ENCODE results near the gene CNTNAP2. TPM values are rescaled to one million over a fixed set of nuclear protein-coding genes. Genes with fewer than 3 reads are reported as not detected.
A peak's percentile ranks its signal among the peaks of the same experiment; 100 is the strongest.

CNTNAP2 gene
- total and polyA plus RNA-seq, 2 of the 13 experiments (the other 11 are each of a cell fraction or from before 2014, with no cell fraction given), result 0.40 to 0.42 TPM

- TF ChIP-seq TEAD2 (CRISPR knock-in tag; IDR thresholded peaks at IDR 0.05) (no peak), ZNF790 (CRISPR knock-in tag; IDR thresholded peaks at IDR 0.05; ENCODE audit: borderline replicate concordance) (no peak), NAIF1 (CRISPR knock-in tag; IDR thresholded peaks at IDR 0.05; ENCODE audit: borderline replicate concordance) (no peak), ZSCAN12 (CRISPR knock-in tag; IDR thresholded peaks at IDR 0.05) (no peak), ZBTB33 (CRISPR knock-in tag; IDR thresholded peaks at IDR 0.05) (peak; percentile 46; the same call in 1 of the 2 replicates), HNF4A (CRISPR knock-in tag; IDR thresholded peaks at IDR 0.05) (no peak)
- TF ChIP-seq, protein P1, sequence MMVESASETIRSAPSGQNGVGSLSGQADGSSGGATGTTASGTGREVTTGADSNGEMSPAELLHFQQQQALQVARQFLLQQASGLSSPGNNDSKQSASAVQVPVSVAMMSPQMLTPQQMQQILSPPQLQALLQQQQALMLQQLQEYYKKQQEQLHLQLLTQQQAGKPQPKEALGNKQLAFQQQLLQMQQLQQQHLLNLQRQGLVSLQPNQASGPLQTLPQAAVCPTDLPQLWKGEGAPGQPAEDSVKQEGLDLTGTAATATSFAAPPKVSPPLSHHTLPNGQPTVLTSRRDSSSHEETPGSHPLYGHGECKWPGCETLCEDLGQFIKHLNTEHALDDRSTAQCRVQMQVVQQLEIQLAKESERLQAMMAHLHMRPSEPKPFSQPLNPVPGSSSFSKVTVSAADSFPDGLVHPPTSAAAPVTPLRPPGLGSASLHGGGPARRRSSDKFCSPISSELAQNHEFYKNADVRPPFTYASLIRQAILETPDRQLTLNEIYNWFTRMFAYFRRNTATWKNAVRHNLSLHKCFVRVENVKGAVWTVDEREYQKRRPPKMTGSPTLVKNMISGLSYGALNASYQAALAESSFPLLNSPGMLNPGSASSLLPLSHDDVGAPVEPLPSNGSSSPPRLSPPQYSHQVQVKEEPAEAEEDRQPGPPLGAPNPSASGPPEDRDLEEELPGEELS (CRISPR knock-in tag; IDR thresholded peaks at IDR 0.05), result no peak
- TF ChIP-seq, protein P2, sequence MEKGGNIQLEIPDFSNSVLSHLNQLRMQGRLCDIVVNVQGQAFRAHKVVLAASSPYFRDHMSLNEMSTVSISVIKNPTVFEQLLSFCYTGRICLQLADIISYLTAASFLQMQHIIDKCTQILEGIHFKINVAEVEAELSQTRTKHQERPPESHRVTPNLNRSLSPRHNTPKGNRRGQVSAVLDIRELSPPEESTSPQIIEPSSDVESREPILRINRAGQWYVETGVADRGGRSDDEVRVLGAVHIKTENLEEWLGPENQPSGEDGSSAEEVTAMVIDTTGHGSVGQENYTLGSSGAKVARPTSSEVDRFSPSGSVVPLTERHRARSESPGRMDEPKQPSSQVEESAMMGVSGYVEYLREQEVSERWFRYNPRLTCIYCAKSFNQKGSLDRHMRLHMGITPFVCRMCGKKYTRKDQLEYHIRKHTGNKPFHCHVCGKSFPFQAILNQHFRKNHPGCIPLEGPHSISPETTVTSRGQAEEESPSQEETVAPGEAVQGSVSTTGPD (CRISPR knock-in tag; IDR thresholded peaks at IDR 0.05), result no peak
- Histone ChIP-seq H3K4me1 (ENCODE audit: insufficient read depth, low read length) (0 out of 2 replicates have a peak, but pooled peaks cover 10% of the 10 kb centered on the region), H3K27ac (ENCODE audit: extremely low read length, insufficient read depth, low read length) (no peak overlapping the region), H3K4me3 (replicated peaks in 1 of 3; ENCODE audit: insufficient read depth in 1 of 3, low read depth in 2 of 3, low read length in 3 of 3) (no peak overlapping the region), H3K79me2 (ENCODE audit: insufficient read depth, low read length) (no peaks in the 10 kb centered on the region), H3K4me2 (ENCODE audit: low read depth, low read length) (no peak overlapping the region), H2AFZ (ENCODE audit: low read length) (no peak overlapping the region), H4K20me1 (ENCODE audit: insufficient read depth, low read length) (no peaks in the 10 kb centered on the region), H3K27me3 (ENCODE audit: control insufficient read depth in 1 of 2, insufficient read depth in 2 of 2, low read length in 2 of 2) (no peaks in the 10 kb centered on the region), H3K9ac (ENCODE audit: insufficient read depth, low read depth, low read length) (no peak overlapping the region), H3K36me3 (replicated peaks in 1 of 2; ENCODE audit: control insufficient read depth in 1 of 2, insufficient read depth in 2 of 2, low read length in 2 of 2) (no peaks in the 10 kb centered on the region), H3K9me3 (ENCODE audit: low read length) (no peaks in the 10 kb centered on the region)
- POLR2A ChIA-PET, result no interaction called here
- intact Hi-C loops (cut with micrococcal nuclease; ENCODE audit: unreplicated experiment), result no loop called here
- ATAC-seq, result no peak
- no TSS peak for BruUV-seq (replicated peaks)
- FAIRE-seq, result no peak
- WGBS (ENCODE audit: low lambda C conversion rate), result 98% methylated on average over 10 of the region's 14 CpGs
- in situ Hi-C loops (cut with HindIII; ENCODE audit: extremely low pct_ligation_motif_present, low pct_unique_long_range_greater_than_20kb), result no loop called here
- DNase-seq (ENCODE audit: low spot score), result no peak
- CTCF ChIA-PET (ENCODE audit: low intra/inter-chr PET ratio, low total read pairs), result no interaction called here
These were observed 2283.5 kb downstream of the CNTNAP2 start for GRCh38 chr7:148400101-148400500.
